Naive B cell (primary cell): Measurements from ENCODE around the gene ZNF609. TPM values are rescaled to one million over a fixed set of nuclear protein-coding genes. Genes with fewer than 3 reads are reported as not detected.

Experiments used
- ATAC-seq, 2 donors: fragments of 150-1000 bp; cut with Tn5 transposase; 2 replicates each; pipeline ENCODE4 v1.10.0; 2021; ENCODE audit warnings: low read depth in 2 of 2, mild to moderate bottlenecking in 2 of 2, moderate library complexity in 2 of 2
- DNase-seq: peaks from one replicate; pipeline ENCODE4 v3.0.0; 2022
- H3K27ac Mint-ChIP-seq, 6 donors: one replicate each; pipeline ENCODE4 v1.8.0; 2020 to 2022; ENCODE audit warnings: mild to moderate bottlenecking in 6 of 6, mixed read lengths in 6 of 6, moderate library complexity in 5 of 6, inconsistent platforms in 2 of 6
- H3K27me3 Mint-ChIP-seq, 3 donors: one replicate each; pipeline ENCODE4 v1.8.0; 2021 to 2022; ENCODE audit warnings: mixed read lengths in 3 of 3, mild to moderate bottlenecking in 1 of 3
- H3K36me3 Mint-ChIP-seq, 2 donors: one replicate each; pipeline ENCODE4 v1.8.0; 2020 to 2022; ENCODE audit warnings: mixed read lengths in 2 of 2, inconsistent platforms in 1 of 2, mild to moderate bottlenecking in 1 of 2
- H3K4me1 Mint-ChIP-seq, 3 donors: one replicate each; pipeline ENCODE4 v1.8.0; 2020 to 2022; ENCODE audit warnings: mixed read lengths in 3 of 3, inconsistent platforms in 1 of 3, mild to moderate bottlenecking in 1 of 3, moderate library complexity in 1 of 3
- H3K4me3 Mint-ChIP-seq, 8 donors: one replicate each; pipeline ENCODE4 v1.8.0; 2020 to 2022; ENCODE audit warnings: mild to moderate bottlenecking in 8 of 8, mixed read lengths in 8 of 8, moderate library complexity in 8 of 8, inconsistent platforms in 2 of 8
- H3K9me3 Mint-ChIP-seq, 7 donors: one replicate each; pipeline ENCODE4 v1.8.0; 2020 to 2022; ENCODE audit warnings: mixed read lengths in 7 of 7, mild to moderate bottlenecking in 5 of 7, inconsistent platforms in 2 of 7, moderate library complexity in 1 of 7
- polyA plus RNA-seq, 6 donors: library from polyadenylated mRNA; unstranded; fragments of 300-500 nt; fragmentation: Illumina TruSeq; gene quantifications; one replicate each; pipeline ENCODE4 v1.2.3, GENCODE V29; 2021; ENCODE audit warnings: low read depth in 6 of 6

Gene ZNF609
- polyA plus RNA-seq, 6 donors from 2014 or later = 0.83 to 4.4 (median 2.6) TPM

DNA sequence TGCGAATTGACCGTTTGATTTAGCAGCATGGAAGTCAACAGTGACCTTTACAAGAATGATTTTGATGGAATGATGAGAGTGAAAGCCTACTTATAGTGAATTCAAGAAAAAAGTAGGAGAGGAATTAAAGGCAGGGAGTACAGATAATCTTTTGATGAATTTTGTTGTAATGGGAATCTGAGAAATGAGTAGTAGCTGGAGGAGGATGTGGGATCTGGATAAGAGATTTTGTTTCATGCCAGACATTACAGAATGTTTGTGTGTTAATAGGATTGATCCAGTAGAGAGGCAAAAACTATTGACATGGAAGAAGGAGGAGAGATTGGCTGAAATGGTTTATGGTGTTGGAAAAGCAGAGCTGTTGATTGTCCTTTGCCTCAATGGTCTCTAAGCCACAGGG, 17.4 kb upstream of the ZNF609 start:
- H3K27ac Mint-ChIP-seq = peak overlapping the region in 1 of 6 donors; percentile 55
- no peaks in the 10 kb centered on the region for H3K27me3 Mint-ChIP-seq
- H3K4me1 Mint-ChIP-seq = peaks cover 11 to 15% (median 12%) of the 10 kb centered on the region in 3 donors
- H3K9me3 Mint-ChIP-seq = no peaks in the 10 kb centered on the region
- H3K36me3 Mint-ChIP-seq = peaks cover 8% of the 10 kb centered on the region in 2 donors
- DNase-seq (no peak), ATAC-seq (no peak)
- no peak overlapping the region for H3K4me3 Mint-ChIP-seq

DNA sequence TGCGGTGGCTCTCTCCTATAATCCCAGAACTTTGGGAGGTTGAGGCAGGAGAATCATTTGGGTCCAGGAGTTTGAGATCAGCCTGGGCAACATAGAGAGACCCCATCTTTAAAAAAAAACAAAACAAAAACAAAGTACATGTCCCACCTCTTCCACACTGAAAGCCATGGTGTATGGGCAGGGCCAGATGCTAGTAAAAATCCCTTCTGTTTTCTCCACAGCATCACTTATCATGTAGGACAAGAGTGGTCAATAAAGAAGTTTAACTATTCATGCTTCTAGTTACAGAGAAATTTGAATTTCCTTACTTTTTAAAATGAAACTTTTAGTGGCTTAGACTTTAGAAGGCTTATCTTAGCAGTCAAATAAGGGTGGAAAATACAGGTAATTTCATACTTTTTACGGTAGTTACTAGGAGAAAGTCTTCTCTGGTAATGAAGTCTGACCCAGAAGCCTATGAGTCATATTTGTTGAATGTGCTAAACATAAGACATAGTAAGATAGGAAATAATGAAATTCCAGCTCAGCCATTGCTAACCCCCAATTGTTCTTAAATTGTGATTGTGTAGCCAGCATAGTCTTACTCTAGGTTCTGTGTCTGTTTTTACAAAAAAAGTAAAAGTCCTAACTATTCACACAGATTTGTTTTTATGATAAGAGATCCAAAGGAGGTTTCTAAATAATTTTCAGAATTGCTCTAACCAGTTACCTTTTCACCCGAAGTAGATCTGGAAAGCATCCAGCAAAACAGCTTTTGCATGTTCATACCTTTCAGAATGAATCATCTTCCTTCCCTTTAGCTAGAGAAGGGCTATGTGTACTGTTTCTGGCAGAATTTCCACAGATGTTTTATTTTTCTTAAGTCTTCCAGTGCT, 16.4 kb upstream of the ZNF609 start:
- Mint-ChIP-seq H3K27me3 (no peaks in the 10 kb centered on the region), H3K36me3 (peaks cover 8 to 10% of the 10 kb centered on the region in 2 donors), H3K9me3 (no peaks in the 10 kb centered on the region), H3K4me1 (peaks cover 14 to 21% (median 18%) of the 10 kb centered on the region in 3 donors), H3K4me3 (no peak overlapping the region), H3K27ac (peak overlapping the region in 2 of 6 donors; percentile 37 to 44)
- DNase-seq (no peak), ATAC-seq (no peak)

DNA sequence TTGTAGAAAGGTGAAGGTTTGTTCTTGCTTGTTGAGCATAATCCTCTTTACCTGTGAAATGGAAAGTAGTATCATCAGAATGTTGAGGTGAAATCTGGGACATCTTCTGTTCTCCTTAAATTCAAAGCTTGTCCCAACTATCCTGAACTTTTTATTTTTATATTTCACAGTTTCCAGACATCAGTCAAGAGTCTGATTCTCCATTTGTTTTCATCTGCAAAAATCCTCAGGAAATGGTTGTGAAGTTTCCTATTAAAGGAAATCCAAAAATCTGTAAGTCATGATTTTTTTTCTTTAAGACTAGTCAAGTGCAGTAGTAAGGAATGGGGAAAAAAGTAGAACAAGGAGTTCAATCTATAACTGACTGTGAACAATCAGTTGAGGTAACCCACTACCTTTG, 15.5 kb upstream of the ZNF609 start:
- peaks cover 8 to 10% of the 10 kb centered on the region in 2 donors for H3K36me3 Mint-ChIP-seq
- H3K27ac Mint-ChIP-seq = no peak overlapping the region
- peaks cover 14 to 21% (median 20%) of the 10 kb centered on the region in 3 donors for H3K4me1 Mint-ChIP-seq
- H3K9me3 Mint-ChIP-seq = no peaks in the 10 kb centered on the region
- no peak for ATAC-seq
- H3K4me3 Mint-ChIP-seq = no peak overlapping the region
- no peaks in the 10 kb centered on the region for H3K27me3 Mint-ChIP-seq
- no peak for DNase-seq

DNA sequence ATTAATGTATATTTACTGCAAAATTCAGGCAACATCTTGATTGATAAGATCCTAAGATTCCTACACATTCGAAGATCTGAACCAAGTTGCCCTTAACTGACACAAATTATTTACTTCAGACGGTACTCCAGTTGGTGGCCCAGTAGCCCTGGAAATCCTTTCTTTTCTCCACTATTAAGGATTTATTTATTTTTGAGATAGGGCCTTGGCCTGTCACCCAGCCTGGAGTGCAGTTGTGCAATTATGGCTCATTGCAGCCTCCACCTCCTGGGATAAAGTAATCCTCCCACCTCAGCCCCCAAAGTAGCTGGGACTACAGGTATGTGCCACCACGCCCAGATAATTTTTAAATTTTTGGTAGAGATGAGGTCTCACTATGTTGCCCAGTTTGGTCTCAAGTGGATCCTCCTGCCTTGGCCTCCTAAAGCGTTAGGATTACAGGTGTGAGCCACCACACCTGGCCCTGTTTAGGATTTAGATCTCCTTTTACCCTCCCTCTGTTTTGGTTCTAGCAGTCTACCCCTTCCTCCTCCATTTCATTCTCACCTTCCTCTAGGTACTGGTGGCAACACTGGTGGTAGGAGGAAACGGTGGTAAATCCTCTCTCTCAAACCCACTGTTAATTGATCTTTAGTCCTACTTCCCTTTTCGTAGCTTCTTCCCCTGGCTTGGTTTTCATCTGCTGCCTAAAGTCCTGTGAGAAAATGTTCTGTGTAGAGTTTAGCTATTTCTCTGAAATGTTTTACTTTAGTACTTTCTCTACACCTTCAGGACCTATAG, 12.7 kb upstream of the ZNF609 start:
- Mint-ChIP-seq H3K9me3 (no peaks in the 10 kb centered on the region), H3K36me3 (peaks cover 8 to 10% of the 10 kb centered on the region in 2 donors), H3K27me3 (no peaks in the 10 kb centered on the region), H3K4me3 (peak overlapping the region in 1 of 8 donors; percentile 17), H3K27ac (peak overlapping the region in 4 of 6 donors; percentile 27 to 85 (median 56)), H3K4me1 (peaks cover 14 to 24% (median 16%) of the 10 kb centered on the region in 3 donors)
- DNase-seq (peak; percentile 17), ATAC-seq (peak; percentile 77 to 83)

DNA sequence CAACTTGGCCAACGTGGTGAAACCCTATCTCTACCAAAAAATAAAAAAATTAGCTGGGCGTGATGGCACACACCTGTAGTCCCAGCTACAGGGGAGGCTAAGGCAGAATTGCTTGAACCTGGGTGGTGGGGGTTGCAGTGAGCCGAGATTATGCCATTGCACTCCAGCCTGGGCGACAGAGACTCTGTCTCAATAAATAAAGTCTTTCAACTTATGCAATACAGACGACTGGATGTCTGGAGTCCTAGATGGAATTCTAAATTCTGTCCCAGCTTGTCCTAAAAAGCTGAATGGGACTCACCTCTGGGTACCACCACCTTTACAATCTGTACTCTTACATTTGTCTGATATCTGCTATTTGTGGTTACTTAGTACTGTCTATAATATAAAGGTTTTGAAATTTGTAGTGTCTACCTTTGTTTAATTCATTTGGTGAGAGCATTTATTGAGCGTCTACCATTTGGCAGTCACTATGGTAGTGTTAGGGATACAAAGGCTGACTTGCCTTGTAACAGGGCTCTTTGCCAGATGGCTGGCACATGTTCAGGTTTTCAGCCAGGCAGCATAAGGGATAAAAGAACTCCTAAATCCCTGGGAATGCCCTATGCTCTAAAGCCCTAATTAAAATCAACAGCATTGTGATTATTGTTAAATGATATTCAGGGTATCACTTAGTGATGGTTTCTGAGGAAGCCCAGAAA, 7.2 kb upstream of the ZNF609 start:
- H3K36me3 Mint-ChIP-seq = peaks cover 0 to under 1% of the 10 kb centered on the region in 2 donors
- peaks cover 19 to 31% (median 30%) of the 10 kb centered on the region in 3 donors for H3K4me1 Mint-ChIP-seq
- ATAC-seq = no peak
- no peak overlapping the region for H3K4me3 Mint-ChIP-seq
- H3K9me3 Mint-ChIP-seq = no peaks in the 10 kb centered on the region
- no peak for DNase-seq
- no peaks in the 10 kb centered on the region for H3K27me3 Mint-ChIP-seq
- H3K27ac Mint-ChIP-seq = peak overlapping the region in 1 of 6 donors; percentile 19

DNA sequence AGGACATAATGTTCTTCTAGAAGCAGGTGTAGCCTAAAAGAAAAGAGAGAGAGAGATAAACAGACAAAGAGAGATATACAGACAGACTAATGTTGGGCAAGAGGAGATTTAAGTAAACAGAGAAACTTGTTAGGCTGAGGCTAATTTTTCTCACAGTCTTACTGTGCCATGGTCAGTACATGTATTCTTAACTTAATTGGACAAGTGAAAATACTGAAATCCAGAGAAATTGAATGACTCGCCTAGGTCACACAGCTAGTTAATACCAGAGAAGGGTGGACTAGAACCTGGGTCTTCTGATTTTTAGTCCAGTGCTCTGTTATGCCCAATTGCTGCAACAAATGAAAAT, 6.7 kb upstream of the ZNF609 start:
- Mint-ChIP-seq H3K27me3 (no peaks in the 10 kb centered on the region), H3K9me3 (no peaks in the 10 kb centered on the region), H3K27ac (peak overlapping the region in 2 of 6 donors; percentile 19 to 49), H3K4me3 (no peak overlapping the region), H3K36me3 (no peaks in the 10 kb centered on the region), H3K4me1 (peaks cover 18 to 25% (median 25%) of the 10 kb centered on the region in 3 donors)
- no peak for ATAC-seq
- DNase-seq = no peak

DNA sequence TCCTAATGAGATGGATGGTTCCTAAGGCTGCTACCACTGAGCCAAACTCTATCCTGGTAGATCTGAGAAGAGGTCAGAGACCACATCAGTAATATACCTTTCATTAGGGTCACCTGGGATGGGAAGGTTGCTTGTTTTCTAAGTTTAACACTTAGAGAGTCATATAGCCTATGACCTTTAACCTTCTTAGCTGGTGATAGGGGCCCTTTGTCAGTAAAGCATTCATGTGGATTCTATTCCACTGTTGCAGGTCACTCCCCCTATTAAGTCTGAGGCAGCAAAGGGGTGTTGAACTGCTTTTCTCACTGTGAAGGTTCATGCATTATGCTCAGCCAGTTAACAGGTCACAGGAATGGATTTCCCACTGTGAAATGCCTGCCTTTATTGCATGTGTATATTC, 6.1 kb upstream of the ZNF609 start:
- H3K9me3 Mint-ChIP-seq = no peaks in the 10 kb centered on the region
- H3K36me3 Mint-ChIP-seq = no peaks in the 10 kb centered on the region
- no peak for ATAC-seq
- H3K27me3 Mint-ChIP-seq = no peaks in the 10 kb centered on the region
- no peak for DNase-seq
- H3K4me1 Mint-ChIP-seq = peaks cover 18 to 26% (median 24%) of the 10 kb centered on the region in 3 donors
- H3K27ac Mint-ChIP-seq = no peak overlapping the region
- H3K4me3 Mint-ChIP-seq = no peak overlapping the region

DNA sequence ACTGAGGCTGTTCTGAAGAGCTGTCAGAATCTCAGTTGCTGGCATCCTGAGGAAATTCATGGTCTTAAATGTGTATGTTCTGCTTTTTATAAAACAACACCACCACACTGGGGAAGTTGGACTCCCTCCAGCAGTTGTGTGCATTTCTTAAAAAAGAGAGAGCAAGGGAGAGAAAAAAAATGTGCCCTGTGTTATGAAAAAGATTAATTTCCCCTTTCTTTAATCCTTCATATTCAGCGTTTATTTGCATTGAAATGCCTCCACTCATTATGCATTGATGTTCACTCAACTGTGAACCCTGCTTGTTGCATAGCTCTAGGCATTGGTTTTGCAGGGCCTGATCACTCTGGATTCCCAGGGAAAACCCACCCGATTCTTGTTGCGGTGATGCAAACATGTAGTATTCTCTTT, 4.4 kb upstream of the ZNF609 start:
- H3K9me3 Mint-ChIP-seq = no peaks in the 10 kb centered on the region
- H3K36me3 Mint-ChIP-seq = no peaks in the 10 kb centered on the region
- peak; percentile 64 for DNase-seq
- H3K4me1 Mint-ChIP-seq = peaks cover 27 to 36% (median 27%) of the 10 kb centered on the region in 3 donors
- H3K27ac Mint-ChIP-seq = peak overlapping the region in 2 of 6 donors; percentile 30 to 72
- H3K27me3 Mint-ChIP-seq = no peaks in the 10 kb centered on the region
- H3K4me3 Mint-ChIP-seq = peak overlapping the region; percentile 2 to 78 (median 57)
- peak; percentile 61 to 74 for ATAC-seq

DNA sequence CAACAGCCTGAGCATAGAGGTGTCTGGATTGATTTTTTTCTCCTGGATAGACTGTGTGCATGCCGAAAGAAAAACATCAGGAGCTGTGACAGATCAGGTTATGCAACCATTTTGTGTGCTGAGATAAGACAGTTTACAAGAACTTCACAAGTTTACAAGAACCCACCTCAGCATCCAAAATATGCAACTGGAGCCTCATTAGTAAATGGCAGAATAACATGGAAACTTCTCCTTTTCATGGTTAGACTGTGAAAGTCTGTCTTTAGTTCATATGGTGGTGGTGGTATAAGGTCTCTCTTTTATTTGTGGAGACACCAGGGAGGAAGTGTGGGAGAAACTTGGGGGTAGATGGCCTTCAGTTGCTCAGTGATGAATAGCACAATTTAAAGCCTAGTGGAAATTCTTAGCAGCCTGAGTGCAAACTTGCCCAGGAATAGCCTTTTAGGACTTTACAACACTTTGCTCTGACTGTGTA, 3.7 kb upstream of the ZNF609 start:
- ATAC-seq = no peak

DNA sequence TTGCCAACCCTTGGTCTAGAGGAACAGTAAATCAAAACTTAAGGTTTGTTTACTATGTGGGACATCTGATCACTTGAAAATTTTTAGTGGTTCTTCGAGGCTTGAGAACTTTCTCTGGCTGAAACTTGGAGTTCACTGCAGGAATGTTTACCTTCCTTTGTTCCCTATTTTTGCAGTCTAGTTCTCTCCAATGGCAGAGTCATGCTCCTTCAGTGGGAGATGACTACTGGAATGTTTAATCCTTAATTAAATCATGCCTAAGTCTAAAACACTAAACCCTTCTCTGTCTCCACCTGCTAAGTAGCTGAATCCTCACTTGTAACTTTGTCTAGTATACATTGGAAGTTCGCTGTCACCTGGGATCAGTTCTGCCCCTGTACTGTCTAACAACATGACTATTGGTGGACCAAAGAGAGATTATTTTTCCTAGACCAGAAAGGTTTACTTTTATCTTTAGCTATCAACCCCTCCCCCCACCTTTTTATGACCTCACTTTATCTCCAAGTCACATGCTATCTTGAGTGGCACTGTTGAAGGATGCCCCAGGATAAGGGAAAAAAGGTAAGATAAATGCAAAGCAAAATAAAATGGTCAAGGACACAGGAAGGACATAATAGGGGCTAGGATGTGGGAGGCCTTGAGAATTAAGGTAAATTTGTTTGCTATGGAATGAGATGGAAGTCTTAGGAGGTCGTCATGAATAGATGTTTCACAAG, 1.2 kb upstream of the ZNF609 start:
- ATAC-seq (no peak), DNase-seq (no peak)
- H3K36me3 Mint-ChIP-seq = no peaks in the 10 kb centered on the region
- peaks cover 37 to 53% (median 44%) of the 10 kb centered on the region in 3 donors for H3K4me1 Mint-ChIP-seq
- H3K27ac Mint-ChIP-seq = peak overlapping the region in 1 of 6 donors; percentile 79
- peak overlapping the region; percentile 84 to 95 (median 91) for H3K4me3 Mint-ChIP-seq
- H3K9me3 Mint-ChIP-seq = no peaks in the 10 kb centered on the region
- H3K27me3 Mint-ChIP-seq = no peaks in the 10 kb centered on the region

More for the DNA sequence above, 3.7 kb upstream of the ZNF609 start:
- peaks cover 32 to 42% (median 33%) of the 10 kb centered on the region in 3 donors for H3K4me1 Mint-ChIP-seq
- peak overlapping the region in 4 of 8 donors; percentile 50 to 78 (median 68) for H3K4me3 Mint-ChIP-seq
- no peak for DNase-seq
- no peaks in the 10 kb centered on the region for H3K27me3 Mint-ChIP-seq
- H3K27ac Mint-ChIP-seq = peak overlapping the region in 2 of 6 donors; percentile 30 to 72
- no peaks in the 10 kb centered on the region for H3K36me3 Mint-ChIP-seq
- no peaks in the 10 kb centered on the region for H3K9me3 Mint-ChIP-seq

DNA sequence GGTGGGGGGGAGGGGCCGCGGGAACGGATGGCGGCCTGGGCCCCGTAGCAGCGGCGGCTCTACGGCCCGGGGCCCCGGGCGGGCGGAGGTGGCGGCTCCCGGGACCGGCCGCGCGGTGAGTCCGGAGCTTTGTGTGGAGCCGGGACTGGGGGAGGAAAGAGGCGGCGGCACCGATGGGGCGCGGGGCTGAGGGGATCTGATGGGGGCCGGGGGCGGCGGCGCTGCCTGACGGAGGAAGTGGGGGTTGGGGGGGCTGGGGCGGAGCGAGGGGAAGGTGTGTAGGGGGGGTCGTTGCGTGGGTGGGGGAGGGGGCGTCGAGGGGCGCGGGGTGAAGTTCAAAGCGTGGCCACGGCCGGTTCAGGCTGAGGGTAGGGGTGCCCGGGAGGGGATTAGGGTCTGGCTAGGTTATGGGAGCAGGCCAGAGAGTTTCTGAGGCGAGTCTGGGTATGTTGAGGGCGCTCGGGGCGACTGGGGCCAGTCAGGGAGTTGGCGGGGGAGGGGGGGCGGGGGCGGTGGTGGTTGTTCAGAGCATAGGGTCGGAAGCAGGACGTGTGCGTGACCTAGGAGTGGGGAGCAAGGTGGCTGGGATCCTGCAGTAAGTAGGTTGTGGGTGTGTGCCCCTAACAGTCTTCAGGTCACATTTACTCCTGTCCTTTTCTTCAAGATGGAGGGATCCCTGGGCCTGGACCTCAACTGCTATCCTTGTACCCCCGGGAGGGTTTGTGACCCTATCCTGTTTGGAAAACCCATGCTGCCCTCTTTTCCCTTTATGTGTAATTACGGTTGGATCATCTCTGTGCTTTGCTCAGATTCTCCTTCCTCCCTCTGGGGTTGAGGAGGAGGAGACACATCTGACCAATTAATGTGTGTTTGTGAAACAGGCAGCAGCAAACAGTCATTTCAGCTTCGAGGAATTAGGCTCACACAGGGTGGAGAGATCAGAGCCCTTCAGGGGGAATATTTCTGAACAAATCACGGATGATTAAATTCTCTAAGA, 644 bp downstream of the ZNF609 start:
- H3K27me3 Mint-ChIP-seq = no peaks in the 10 kb centered on the region
- DNase-seq = peak; percentile 15
- peak overlapping the region in 5 of 6 donors; percentile 36 to 81 (median 59) for H3K27ac Mint-ChIP-seq

More for the DNA sequence above, 644 bp downstream of the ZNF609 start:
- no peaks in the 10 kb centered on the region for H3K36me3 Mint-ChIP-seq
- no peaks in the 10 kb centered on the region for H3K9me3 Mint-ChIP-seq
- H3K4me1 Mint-ChIP-seq = peaks cover 40 to 50% (median 46%) of the 10 kb centered on the region in 3 donors
- peak; percentile 24 to 40 for ATAC-seq
- H3K4me3 Mint-ChIP-seq = peak overlapping the region; percentile 84 to 96 (median 92)
